Mesenchymal stem cell (in vitro differentiated cells and primary cell): ENCODE results near the gene ALK. TPM values are rescaled to one million over a fixed set of nuclear protein-coding genes. Genes with fewer than 3 reads are reported as not detected.

Source experiments
- DNase-seq: peaks from one replicate; pipeline ENCODE4 v3.0.0-alpha.2; 2013
- H2AFZ ChIP-seq: one replicate; pipeline ENCODE4 v1.6.1; 2013; ENCODE audit warnings: low read depth, mild to moderate bottlenecking, control low read depth, inconsistent platforms, low read length, moderate library complexity
- H2AK5ac ChIP-seq: 2 replicates; pipeline ENCODE4 v1.6.1; 2013; ENCODE audit warnings: low read length, moderate library complexity, mild to moderate bottlenecking, inconsistent platforms; ENCODE audit not compliant: severe bottlenecking
- H2BK120ac ChIP-seq: one replicate; pipeline ENCODE4 v1.6.1; 2013; ENCODE audit warnings: low read depth, mild to moderate bottlenecking, inconsistent platforms, low read length, moderate library complexity
- H2BK12ac ChIP-seq, 2 experiments: one replicate each; pipeline ENCODE4 v1.6.1; 2013; ENCODE audit warnings: inconsistent platforms in 2 of 2, low read length in 2 of 2, mild to moderate bottlenecking in 2 of 2, moderate library complexity in 2 of 2, control low read depth in 1 of 2
- H2BK15ac ChIP-seq: one replicate; pipeline ENCODE4 v1.6.1; 2013; ENCODE audit warnings: mild to moderate bottlenecking, low read depth, inconsistent platforms; ENCODE audit not compliant: poor library complexity, severe bottlenecking
- H2BK5ac ChIP-seq: 2 replicates; pipeline ENCODE4 v1.6.1; 2013; ENCODE audit warnings: low read depth, mild to moderate bottlenecking, low read length, control low read depth, inconsistent platforms; ENCODE audit not compliant: poor library complexity, severe bottlenecking
- H3K14ac ChIP-seq, 2 experiments: one replicate each; pipeline ENCODE4 v1.6.1; 2013; ENCODE audit warnings: inconsistent platforms in 2 of 2, low read length in 2 of 2, control low read depth in 1 of 2, mild to moderate bottlenecking in 1 of 2, moderate library complexity in 1 of 2
- H3K18ac ChIP-seq, 2 experiments: one replicate each; pipeline ENCODE4 v1.6.1; 2013; ENCODE audit warnings: inconsistent platforms in 2 of 2, low read length in 2 of 2, control low read depth in 1 of 2, low read depth in 1 of 2, mild to moderate bottlenecking in 1 of 2
- H3K23ac ChIP-seq, 2 experiments: one replicate each; pipeline ENCODE4 v1.6.1; 2013; ENCODE audit warnings: inconsistent platforms in 2 of 2, low read length in 2 of 2, mild to moderate bottlenecking in 2 of 2, moderate library complexity in 2 of 2, control low read depth in 1 of 2
- H3K27ac ChIP-seq: 2 replicates; pipeline ENCODE4 v1.5.1; 2013; ENCODE audit warnings: mild to moderate bottlenecking, moderate library complexity, low read length, control low read depth, inconsistent platforms; ENCODE audit not compliant: poor library complexity, severe bottlenecking
- H3K27me3 ChIP-seq, 2 experiments: 2 replicates each; pipeline versions ENCODE4 v1.6.1 to v1.7.0; 2013; ENCODE audit warnings: low read length in 2 of 2, mild to moderate bottlenecking in 2 of 2, moderate library complexity in 2 of 2, control low read depth in 1 of 2, inconsistent platforms in 1 of 2; ENCODE audit not compliant: control insufficient read depth in 1 of 2, insufficient read depth in 1 of 2
- H3K36me3 ChIP-seq, 2 experiments: 2 replicates each; pipeline versions ENCODE4 v1.6.1 to v1.7.0; 2013; ENCODE audit warnings: low read length in 2 of 2, control low read depth in 1 of 2, inconsistent platforms in 1 of 2, low read depth in 1 of 2, mild to moderate bottlenecking in 1 of 2; ENCODE audit not compliant: insufficient read depth in 2 of 2, control insufficient read depth in 1 of 2
- H3K4ac ChIP-seq, 2 experiments: one replicate each; pipeline ENCODE4 v1.6.1; 2013; ENCODE audit warnings: inconsistent platforms in 2 of 2, low read length in 2 of 2, mild to moderate bottlenecking in 2 of 2, moderate library complexity in 2 of 2, control low read depth in 1 of 2, low read depth in 1 of 2
- H3K4me1 ChIP-seq: 2 replicates; pipeline ENCODE4 v1.6.1; 2013; ENCODE audit warnings: low read depth, low read length, control low read depth; ENCODE audit not compliant: control insufficient read depth, insufficient read depth
- H3K4me2 ChIP-seq: 2 replicates; pipeline ENCODE4 v1.6.1; 2013; ENCODE audit warnings: low read length, mild to moderate bottlenecking, inconsistent platforms; ENCODE audit not compliant: poor library complexity, severe bottlenecking
- H3K4me3 ChIP-seq, 2 experiments: 2 replicates each; pipeline versions ENCODE4 v1.5.1 to v1.7.0; 2013; ENCODE audit warnings: low read length in 2 of 2, mild to moderate bottlenecking in 2 of 2, control low read depth in 1 of 2, low read depth in 1 of 2; ENCODE audit not compliant: insufficient read depth in 1 of 2
- H3K79me1 ChIP-seq: replicated peaks from 2 replicates; pipeline ENCODE4 v1.6.1; 2013; ENCODE audit warnings: mild to moderate bottlenecking, control low read depth, low read length, inconsistent platforms; ENCODE audit not compliant: poor library complexity, severe bottlenecking
- H3K9ac ChIP-seq: 2 replicates; pipeline ENCODE4 v1.7.0; 2013; ENCODE audit warnings: mild to moderate bottlenecking, low read length, moderate library complexity
- H3K9me3 ChIP-seq: 2 replicates; pipeline ENCODE4 v1.7.0; 2013; ENCODE audit warnings: mild to moderate bottlenecking, low read length; ENCODE audit not compliant: control insufficient read depth
- H4K8ac ChIP-seq: one replicate; pipeline ENCODE4 v1.6.1; 2013; ENCODE audit warnings: inconsistent platforms, mild to moderate bottlenecking, low read length, moderate library complexity
- H4K91ac ChIP-seq: one replicate; pipeline ENCODE4 v1.6.1; 2013; ENCODE audit warnings: mild to moderate bottlenecking, low read length, inconsistent platforms
- WGBS: methylation state at CpG from one replicate; pipeline ENCODE4 v1.1.7; 2013; ENCODE audit warnings: mixed read lengths; 5-methylcytosine and 5-hydroxymethylcytosine counted together
- polyA plus RNA-seq, 2 experiments: library from polyadenylated mRNA; stranded (reverse); fragments of 200-250 nt; gene quantifications; one replicate each; pipeline ENCODE4 v1.2.3, GENCODE V29; 2013

The ALK gene
- polyA plus RNA-seq (2013, experiment 1 of 2) = not detected
- not detected for polyA plus RNA-seq (2013, experiment 2 of 2)

DNA sequence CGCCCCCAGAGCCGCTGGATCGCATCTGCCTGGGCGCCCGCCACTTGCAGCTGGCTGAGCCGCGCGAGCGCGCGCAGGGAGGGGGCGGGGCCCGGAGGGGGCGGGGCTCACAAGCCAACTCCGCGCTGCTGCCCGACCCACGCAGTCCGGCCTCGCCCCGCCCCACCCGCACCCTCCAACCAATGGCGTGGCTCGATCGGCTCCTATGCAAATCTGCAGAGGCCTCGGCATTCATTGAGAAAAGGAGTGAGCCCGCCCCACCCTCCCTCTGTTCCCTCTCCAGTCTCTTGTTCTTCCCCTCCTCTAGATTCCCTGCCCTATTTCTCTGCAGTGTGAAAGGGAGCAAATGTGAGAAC, at the start of gene ALK:
Gene ALK, minus strand, starts transcription at position 27 of the 356 bp plus-strand sequence. CDS start 927 bp downstream, outside the sequence.
- whole genome bisulfite sequencing = 0% methylated on average over 26 of the region's 27 CpGs
- peak; percentile 48 for DNase-seq
- Histone ChIP-seq H3K4me3 (peak within 1 kb of the TSS; percentile 25 to 85), H4K91ac (no peak within 1 kb of the TSS), H2AFZ (no peak within 1 kb of the TSS), H3K27me3 (peaks cover 42 to 56% of the 10 kb centered on the region in 2 experiments), H2BK120ac (no peak within 1 kb of the TSS), H3K4me2 (peak within 1 kb of the TSS; percentile 72), H3K27ac (no peak within 1 kb of the TSS), H3K79me1 (no peaks in the 10 kb centered on the region), H2BK5ac (no peak within 1 kb of the TSS), H3K23ac (no peak within 1 kb of the TSS), H3K14ac (no peak within 1 kb of the TSS), H3K4me1 (peaks cover 20% of the 10 kb centered on the region), H3K18ac (no peak within 1 kb of the TSS), H2BK12ac (no peak within 1 kb of the TSS), H3K36me3 (no peaks in the 10 kb centered on the region), H2BK15ac (no peak within 1 kb of the TSS), H3K9me3 (no peaks in the 10 kb centered on the region), H3K9ac (peak within 1 kb of the TSS; percentile 30), H2AK5ac (no peak within 1 kb of the TSS), H3K4ac (no peak within 1 kb of the TSS), H4K8ac (no peak within 1 kb of the TSS)

DNA sequence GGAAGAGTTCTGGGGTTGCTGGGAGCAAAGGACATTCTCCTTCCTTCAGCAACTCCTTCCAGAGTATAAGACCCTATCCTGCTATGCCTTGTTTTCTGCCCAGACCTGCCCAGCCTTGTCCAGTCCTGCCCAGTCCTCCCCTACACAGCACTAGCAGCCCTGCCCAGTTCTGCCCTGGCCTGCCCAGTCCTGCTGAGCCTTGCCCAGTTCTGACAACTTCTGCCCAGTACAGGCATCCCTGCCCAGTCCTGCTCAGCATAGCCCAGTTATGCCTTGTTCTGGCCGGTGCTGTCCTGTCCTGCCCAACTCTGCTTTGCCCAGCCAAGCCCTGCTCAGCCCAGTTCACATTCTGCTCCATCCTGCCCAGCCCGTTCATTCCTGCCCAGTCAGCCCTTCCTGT, 44.9 kb upstream of the ALK start:
- Histone ChIP-seq H3K14ac (no peak overlapping the region), H3K4ac (no peak overlapping the region), H3K4me1 (no peaks in the 10 kb centered on the region), H3K27me3 (peaks cover 0 to 97% of the 10 kb centered on the region in 2 experiments), H3K23ac (no peak overlapping the region), H4K91ac (no peak overlapping the region), H3K4me3 (peak overlapping the region in 1 of 2 experiments; percentile 0), H3K4me2 (no peak overlapping the region), H3K9me3 (no peaks in the 10 kb centered on the region), H2BK15ac (no peak overlapping the region), H3K18ac (no peak overlapping the region), H2BK5ac (no peak overlapping the region), H2BK120ac (no peak overlapping the region), H3K27ac (no peak overlapping the region), H2AFZ (no peak overlapping the region), H2AK5ac (no peak overlapping the region), H4K8ac (no peak overlapping the region), H3K36me3 (no peaks in the 10 kb centered on the region), H2BK12ac (no peak overlapping the region), H3K79me1 (no peaks in the 10 kb centered on the region), H3K9ac (no peak overlapping the region)
- WGBS = 66% methylated on average over 2 of the region's 2 CpGs
- no peak for DNase-seq

DNA sequence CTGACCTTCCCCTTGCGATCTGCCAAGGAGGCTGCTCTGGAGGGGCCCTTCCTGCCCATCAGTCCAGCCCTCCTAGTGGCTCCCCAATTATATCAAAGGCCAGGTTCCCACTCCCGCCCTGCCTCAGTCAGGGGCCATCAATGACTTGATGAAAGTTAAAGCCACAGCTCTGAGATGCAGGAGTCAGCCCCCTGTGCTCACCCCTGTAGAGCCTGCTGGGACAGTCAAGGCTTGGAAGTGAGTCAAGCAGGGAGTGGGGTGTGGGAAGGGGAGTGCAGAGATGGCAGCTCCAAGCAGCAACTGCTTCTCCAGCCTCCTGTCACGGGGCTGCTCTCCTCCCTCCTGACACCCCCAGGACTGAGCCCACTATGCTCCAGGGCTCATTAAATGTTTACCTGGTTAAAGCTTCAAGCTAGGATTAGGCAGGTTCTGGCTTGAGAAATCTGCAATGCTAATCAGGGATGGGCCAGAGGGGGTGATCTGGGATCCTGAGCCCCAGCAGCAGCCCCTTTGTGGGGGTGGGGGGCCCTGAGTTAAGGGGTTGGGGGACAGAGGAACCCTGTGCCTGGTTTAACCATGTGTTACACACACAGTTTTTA, 42.7 kb upstream of the ALK start:
- H3K36me3 ChIP-seq = no peaks in the 10 kb centered on the region
- no peak overlapping the region for H2BK120ac ChIP-seq
- H4K8ac ChIP-seq = no peak overlapping the region
- H2AFZ ChIP-seq = no peak overlapping the region
- no peak overlapping the region for H3K14ac ChIP-seq
- H3K4me1 ChIP-seq = no peaks in the 10 kb centered on the region
- no peak overlapping the region for H3K4me2 ChIP-seq
- H3K79me1 ChIP-seq = no peaks in the 10 kb centered on the region
- H4K91ac ChIP-seq = no peak overlapping the region
- no peak overlapping the region for H3K23ac ChIP-seq
- no peak overlapping the region for H2AK5ac ChIP-seq
- H3K18ac ChIP-seq = no peak overlapping the region
- no peak overlapping the region for H3K9ac ChIP-seq
- no peaks in the 10 kb centered on the region for H3K9me3 ChIP-seq
- no peak overlapping the region for H3K27ac ChIP-seq
- H2BK15ac ChIP-seq = no peak overlapping the region
- no peak overlapping the region for H2BK5ac ChIP-seq
- 61% methylated on average over 2 of the region's 3 CpGs for WGBS
- H3K27me3 ChIP-seq = peaks cover 0 to 98% of the 10 kb centered on the region in 2 experiments
- no peak overlapping the region for H2BK12ac ChIP-seq
- H3K4me3 ChIP-seq = no peak overlapping the region
- H3K4ac ChIP-seq = no peak overlapping the region
- DNase-seq = no peak

- WGBS = 43% methylated on average over 3 of the region's 4 CpGs
- Histone ChIP-seq H3K9me3 (no peaks in the 10 kb centered on the region), H2BK120ac (no peak overlapping the region), H3K4me3 (no peak overlapping the region), H2BK12ac (no peak overlapping the region), H3K4me2 (no peak overlapping the region), H2BK15ac (no peak overlapping the region), H3K4me1 (no peaks in the 10 kb centered on the region), H3K23ac (no peak overlapping the region), H3K18ac (no peak overlapping the region), H3K27ac (no peak overlapping the region), H2BK5ac (no peak overlapping the region), H4K91ac (no peak overlapping the region), H3K14ac (no peak overlapping the region), H3K27me3 (peaks cover 0 to 87% of the 10 kb centered on the region in 2 experiments), H3K9ac (no peak overlapping the region), H3K4ac (no peak overlapping the region), H3K36me3 (no peaks in the 10 kb centered on the region), H4K8ac (no peak overlapping the region), H3K79me1 (no peaks in the 10 kb centered on the region), H2AK5ac (no peak overlapping the region), H2AFZ (no peak overlapping the region)
- DNase-seq = no peak
Measured at GRCh38 chr2:29962922-29963321, 41.5 kb upstream of the ALK start.
